B cell (primary cell): ENCODE data around the gene BATF3. TPM values are rescaled to one million over a fixed set of nuclear protein-coding genes. Genes with fewer than 3 reads are reported as not detected.

ENCODE experiments used
- ATAC-seq: fragments of 200-7000 bp; cut with Tn5 transposase; one replicate; pipeline ENCODE4 v1.10.0; 2021; ENCODE audit warnings: low read depth, mild to moderate bottlenecking, moderate number of reproducible peaks, moderate library complexity
- CTCF ChIA-PET: fragments of 350-600 bp; sonication (Branson Sonifier 250); formaldehyde crosslinking; loops from one replicate; lab custom pipeline; 2021; ENCODE audit warnings: antibody characterized with exemption, inconsistent platforms; lab: Charles Lee
- POLR2A ChIA-PET: fragments of 350-600 bp; sonication (Branson Sonifier 250); formaldehyde crosslinking; loops from one replicate; lab custom pipeline; 2021; ENCODE audit warnings: antibody characterized with exemption; lab: Charles Lee
- DNase-seq: peaks from one replicate; pipeline ENCODE4 v3.0.0; 2013
- H2AFZ ChIP-seq: 2 replicates; pipeline ENCODE4 v1.6.1; 2012; ENCODE audit warnings: mild to moderate bottlenecking, low read depth, low read length; ENCODE audit not compliant: insufficient read depth, poor library complexity, severe bottlenecking
- H3K27ac ChIP-seq, 2 donors: 1 replicate in 1 of 2; 2 replicates in 1 of 2; pipeline ENCODE4 v1.5.1; 2012 to 2013; ENCODE audit warnings: low read length in 2 of 2, mild to moderate bottlenecking in 2 of 2, moderate library complexity in 1 of 2
- H3K27me3 ChIP-seq, 4 experiments: fragments of 200-600 bp in 1 of 4; sonication (generic) in 1 of 4; replicated peaks in 1 of 4; 1 replicate in 2 of 4; 2 replicates in 2 of 4; pipeline versions ENCODE4 v1.6.1 to v1.7.0; 2013 to 2016; ENCODE audit warnings: low read length in 3 of 4, mild to moderate bottlenecking in 2 of 4, mixed read lengths in 1 of 4, moderate library complexity in 1 of 4; ENCODE audit not compliant: insufficient read depth in 4 of 4, control insufficient read depth in 3 of 4; ENCODE audit errors: control extremely low read depth in 1 of 4
- H3K36me3 ChIP-seq, 2 experiments: replicated peaks in 1 of 2; 1 replicate in 1 of 2; 2 replicates in 1 of 2; pipeline versions ENCODE4 v1.6.1 to v1.7.1; 2013; ENCODE audit warnings: low read length in 1 of 2; ENCODE audit not compliant: insufficient read depth in 2 of 2, control insufficient read depth in 1 of 2; ENCODE audit errors: control extremely low read depth in 1 of 2, extremely low read depth in 1 of 2
- H3K4me1 ChIP-seq, 2 donors: fragments of 200-600 bp in 1 of 2; sonication (generic) in 1 of 2; 1 replicate in 1 of 2; 2 replicates in 1 of 2; pipeline versions ENCODE4 v1.5.1 to v1.6.1; 2013 to 2017; ENCODE audit warnings: low read length in 2 of 2; ENCODE audit not compliant: control insufficient read depth in 2 of 2, insufficient read depth in 2 of 2
- H3K4me2 ChIP-seq: replicated peaks from 2 replicates; pipeline ENCODE3; 2012; ENCODE audit warnings: mild to moderate bottlenecking, low read depth, low read length; ENCODE audit not compliant: poor library complexity, severe bottlenecking
- H3K4me3 ChIP-seq, 5 experiments: fragments of 200-600 bp in 1 of 5; sonication (generic) in 1 of 5; 1 replicate in 3 of 5; 2 replicates in 2 of 5; pipeline versions ENCODE4 v1.5.1 to v1.7.0; 2011 to 2016; ENCODE audit warnings: low read length in 4 of 5, mild to moderate bottlenecking in 4 of 5, low read depth in 2 of 5, control low read depth in 1 of 5, moderate library complexity in 1 of 5; ENCODE audit not compliant: insufficient read depth in 1 of 5; ENCODE audit errors: control extremely low read depth in 1 of 5, extremely low read depth in 1 of 5
- H3K79me2 ChIP-seq: fragments of 200-600 bp; sonication (generic); one replicate; pipeline ENCODE4 v1.6.0; 2016; ENCODE audit warnings: low read length; ENCODE audit not compliant: control insufficient read depth, insufficient read depth
- H3K9ac ChIP-seq: fragments of 200-600 bp; sonication (generic); 2 replicates; pipeline ENCODE4 v1.6.1; 2017; ENCODE audit warnings: mild to moderate bottlenecking, low read length, moderate library complexity
- H3K9me3 ChIP-seq, 3 donors: one replicate each; pipeline versions ENCODE4 v1.6.1 to v1.7.1; 2013; ENCODE audit warnings: low read length in 2 of 3; ENCODE audit not compliant: control insufficient read depth in 2 of 3, insufficient read depth in 1 of 3; ENCODE audit errors: control extremely low read depth in 1 of 3
- H4K20me1 ChIP-seq: 2 replicates; pipeline ENCODE4 v1.6.0; 2012; ENCODE audit warnings: mild to moderate bottlenecking, low read length; ENCODE audit not compliant: insufficient read depth, control insufficient read depth, poor library complexity, severe bottlenecking
- H3K27ac Mint-ChIP-seq: one replicate; pipeline ENCODE4 v1.8.0; 2021; ENCODE audit warnings: mixed read lengths
- H3K27me3 Mint-ChIP-seq: one replicate; pipeline ENCODE4 v1.8.0; 2021; ENCODE audit warnings: mixed read lengths
- H3K4me1 Mint-ChIP-seq: one replicate; pipeline ENCODE4 v1.8.0; 2021; ENCODE audit warnings: mixed read lengths
- H3K4me3 Mint-ChIP-seq: one replicate; pipeline ENCODE4 v1.8.0; 2021; ENCODE audit warnings: mixed read lengths
- H3K9me3 Mint-ChIP-seq: one replicate; pipeline ENCODE4 v1.8.0; 2022; ENCODE audit warnings: mixed read lengths; ENCODE audit not compliant: insufficient read depth
- CTCF ChIP-seq: fragments of 200-600 bp; IDR thresholded peaks from one replicate; pipeline ENCODE4 v1.8.0; 2022; ENCODE audit warnings: antibody characterized with exemption, mild to moderate bottlenecking
- EZH2 ChIP-seq: IDR thresholded peaks from 2 replicates; pipeline ENCODE4 v1.6.1; 2012; ENCODE audit warnings: borderline replicate concordance, low read depth, mild to moderate bottlenecking, moderate library complexity, low read length; ENCODE audit not compliant: insufficient read depth, poor library complexity, severe bottlenecking
- whole genome bisulfite sequencing: methylation state at CpG from one replicate; pipeline ENCODE4 v1.1.5; 2013; ENCODE audit warnings: missing lambda C conversion rate; ENCODE audit not compliant: insufficient coverage; 5-methylcytosine and 5-hydroxymethylcytosine counted together
- intact Hi-C: fragments of 100-400 bp; cut with micrococcal nuclease; formaldehyde crosslinking; loops from one replicate; pipeline ENCODE4 v1.10.0; 2022
- polyA plus RNA-seq: library from polyadenylated mRNA; depleted of rRNA; stranded (reverse); fragments of >200 nt; gene quantifications from 2 replicates; pipeline ENCODE4 v1.2.3, GENCODE V29; 2012
- total RNA-seq, 2 donors: library from RNA; stranded (reverse); fragments of 120-200 nt in 1 of 2; gene quantifications; 1 replicate in 1 of 2; 2 replicates in 1 of 2; pipeline versions ENCODE4 v1.2.3 to v1.2.4, GENCODE V29; 2013 to 2022

Gene BATF3
- total and polyA plus RNA-seq, 2 donors (not counting 1 experiment from before 2014, with no cell fraction given): 0.36 to 1.9 TPM

- Mint-ChIP-seq H3K4me1 (no peaks in the 10 kb centered on the region), H3K4me3 (no peak overlapping the region), H3K27me3 (peaks cover 7% of the 10 kb centered on the region), H3K9me3 (no peaks in the 10 kb centered on the region), H3K27ac (no peak overlapping the region)
- Histone ChIP-seq H3K36me3 (no peaks in the 10 kb centered on the region), H3K9ac (no peak overlapping the region), H3K27ac (no peak overlapping the region), H4K20me1 (no peaks in the 10 kb centered on the region), H3K4me1 (peaks cover 0 to 3% of the 10 kb centered on the region in 2 donors), H3K79me2 (no peaks in the 10 kb centered on the region), H2AFZ (no peak overlapping the region), H3K4me2 (no peak overlapping the region), H3K4me3 (no peak overlapping the region), H3K27me3 (peaks cover 0 to 14% (median 0%) of the 10 kb centered on the region in 4 experiments), H3K9me3 (peaks cover 0 to 4% (median 0%) of the 10 kb centered on the region in 3 donors)
- POLR2A ChIA-PET: no interaction called here
- CTCF ChIA-PET: interaction anchor here (0.6 to 4.2 kb wide), 3 partner anchors 14 to 911 kb away, joined by 3 to 14 read pairs (median 3); no protein-coding TSS in a partner anchor
- 100% methylated on average over 4 of the region's 4 CpGs for WGBS
- no peak for ATAC-seq
- intact Hi-C loops: no loop called here
- no peak for TF ChIP-seq CTCF
- TF ChIP-seq EZH2: no peak
- DNase-seq: no peak
These were observed 48.1 kb downstream of the BATF3 start for GRCh38 chr1:212651521-212651920.

- DNase-seq: no peak
- H3K4me1 Mint-ChIP-seq: no peaks in the 10 kb centered on the region
- WGBS: 10% methylated on average over 2 of the region's 3 CpGs
- POLR2A ChIA-PET: no interaction called here
- Histone ChIP-seq H4K20me1 (no peaks in the 10 kb centered on the region), H3K9ac (no peak overlapping the region), H3K4me3 (no peak overlapping the region), H3K27me3 (peaks cover 0 to 10% (median 0%) of the 10 kb centered on the region in 4 experiments), H3K4me2 (no peak overlapping the region), H2AFZ (no peak overlapping the region), H3K27ac (no peak overlapping the region), H3K36me3 (no peaks in the 10 kb centered on the region), H3K4me1 (peaks cover 0 to 3% of the 10 kb centered on the region in 2 donors), H3K79me2 (no peaks in the 10 kb centered on the region), H3K9me3 (peaks cover 0 to 4% (median 0%) of the 10 kb centered on the region in 3 donors)
- H3K27me3 Mint-ChIP-seq: peaks cover 10% of the 10 kb centered on the region
- no peak for TF ChIP-seq EZH2
- intact Hi-C loops: no loop called here
- no peak for ATAC-seq
- H3K27ac Mint-ChIP-seq: no peak overlapping the region
- CTCF ChIA-PET: interaction anchor here (0.7 to 4.2 kb wide), 3 partner anchors 15 to 249 kb away, joined by 3 to 14 read pairs (median 4); no protein-coding TSS in a partner anchor
- no peak overlapping the region for H3K4me3 Mint-ChIP-seq
- no peaks in the 10 kb centered on the region for H3K9me3 Mint-ChIP-seq
These were observed 49.4 kb downstream of the BATF3 start for GRCh38 chr1:212650228-212650627.
